Activated CD8-positive, alpha-beta memory T cell treated with anti-CD3 and anti-CD28 coated beads for 1 hour (primary cell): ENCODE results near the gene ENDOD1.

Experiments used
- DNase-seq, 2 donors: peaks; one replicate each; pipeline ENCODE4 v3.0.0-alpha.2; 2020; ENCODE audit warnings: low read depth in 1 of 2; ENCODE audit errors: extremely low read depth in 1 of 2

The ENDOD1 gene

GRCh38 chr11:95074792-95075563, 14.7 kb upstream of the ENDOD1 start:
- no peak for DNase-seq

- DNase-seq: no peak
Measured at GRCh38 chr11:95076416-95076815, 13.2 kb upstream of the ENDOD1 start.

- no peak for DNase-seq
Measured at GRCh38 chr11:95076981-95077380, 12.7 kb upstream of the ENDOD1 start.

GRCh38 chr11:95078526-95078925, 11.1 kb upstream of the ENDOD1 start:
- no peak for DNase-seq

- DNase-seq: no peak
Measured at GRCh38 chr11:95081010-95081409, 8.6 kb upstream of the ENDOD1 start.

- no peak for DNase-seq
Measured at GRCh38 chr11:95081412-95081811, 8.2 kb upstream of the ENDOD1 start.

- no peak for DNase-seq
Measured at GRCh38 chr11:95082576-95083001, 7.1 kb upstream of the ENDOD1 start.

GRCh38 chr11:95084509-95084908, 5.1 kb upstream of the ENDOD1 start:
- no peak for DNase-seq

- DNase-seq: no peak
Measured at GRCh38 chr11:95085117-95085816, 4.4 kb upstream of the ENDOD1 start.

GRCh38 chr11:95086151-95086550, 3.5 kb upstream of the ENDOD1 start:
- DNase-seq: no peak

- DNase-seq: no peak
Measured at GRCh38 chr11:95086836-95087570, 2.6 kb upstream of the ENDOD1 start.

- no peak for DNase-seq
Measured at GRCh38 chr11:95088946-95089619, 563 bp upstream of the ENDOD1 start.

GRCh38 chr11:95091663-95092180, 2.1 kb downstream of the ENDOD1 start:
- DNase-seq: no peak

- DNase-seq: no peak
Measured at GRCh38 chr11:95092549-95093324, 3.1 kb downstream of the ENDOD1 start.

- DNase-seq: no peak
Measured at GRCh38 chr11:95093548-95093947, 3.9 kb downstream of the ENDOD1 start.

- no peak for DNase-seq
Measured at GRCh38 chr11:95095858-95096587, 6.4 kb downstream of the ENDOD1 start.

- no peak for DNase-seq
Measured at GRCh38 chr11:95097209-95097608, 7.6 kb downstream of the ENDOD1 start.

GRCh38 chr11:95098826-95099225, 9.2 kb downstream of the ENDOD1 start:
- DNase-seq: no peak

- DNase-seq: no peak
Measured at GRCh38 chr11:95100191-95100648, 10.6 kb downstream of the ENDOD1 start.
